Lung (tissue), 12 donors: ENCODE measurements around the gene AGMO. TPM values are rescaled to one million over a fixed set of nuclear protein-coding genes. Genes with fewer than 3 reads are reported as not detected.

ENCODE experiments used
- ATAC-seq: fragments of 200-7000 bp; cut with Tn5 transposase; one replicate; pipeline ENCODE4 v1.9.1; 2020; ENCODE audit warnings: moderate number of reproducible peaks; ENCODE audit not compliant: insufficient read depth, low FRiP score
- DNase-seq, 3 donors: peaks; one replicate each; pipeline ENCODE4 v3.0.0-alpha.2; 2013 to 2017
- H3K27ac ChIP-seq, 2 donors: one replicate each; pipeline ENCODE4 v1.5.1; 2013; ENCODE audit warnings: mild to moderate bottlenecking in 2 of 2, moderate library complexity in 2 of 2, control low read depth in 1 of 2, inconsistent platforms in 1 of 2, low read depth in 1 of 2, low read length in 1 of 2
- H3K27me3 ChIP-seq, 3 donors: one replicate each; pipeline ENCODE4 v1.5.1; 2013; ENCODE audit warnings: low read length in 2 of 3; ENCODE audit not compliant: control insufficient read depth in 3 of 3, insufficient read depth in 3 of 3
- H3K36me3 ChIP-seq, 4 donors: one replicate each; pipeline ENCODE4 v1.5.1; 2013; ENCODE audit warnings: low read length in 4 of 4, mild to moderate bottlenecking in 1 of 4, moderate library complexity in 1 of 4; ENCODE audit not compliant: control insufficient read depth in 4 of 4, insufficient read depth in 4 of 4
- H3K4me1 ChIP-seq, 5 donors: one replicate each; pipeline ENCODE4 v1.5.1; 2013; ENCODE audit warnings: low read length in 5 of 5, mild to moderate bottlenecking in 2 of 5, moderate library complexity in 1 of 5; ENCODE audit not compliant: control insufficient read depth in 5 of 5, insufficient read depth in 5 of 5
- H3K4me3 ChIP-seq: one replicate; pipeline ENCODE4 v1.5.1; 2013; ENCODE audit warnings: mild to moderate bottlenecking, control low read depth, moderate library complexity
- H3K9ac ChIP-seq, 2 donors: one replicate each; pipeline ENCODE4 v1.5.1; 2013; ENCODE audit warnings: low read length in 2 of 2, control low read depth in 1 of 2; ENCODE audit not compliant: insufficient read depth in 1 of 2
- H3K9me3 ChIP-seq, 4 donors: one replicate each; pipeline ENCODE4 v1.5.1; 2013; ENCODE audit warnings: low read length in 3 of 4, mild to moderate bottlenecking in 1 of 4, moderate library complexity in 1 of 4; ENCODE audit not compliant: control insufficient read depth in 4 of 4, insufficient read depth in 3 of 4
- WGBS, 2 donors: extraction: QIAGEN DNeasy Blood & Tissue Kit; methylation state at CpG; one replicate each; pipeline ENCODE4 v1.1.7; 2013; 5-methylcytosine and 5-hydroxymethylcytosine counted together
- polyA plus RNA-seq, 2 donors: library from polyadenylated mRNA; stranded (reverse); fragments of 200-250 nt; gene quantifications; one replicate each; pipeline ENCODE4 v1.2.1, GENCODE V29; 2013
- total RNA-seq, 2 donors: library from RNA; depleted of rRNA in 1 of 2; stranded (reverse); fragments of >200 nt in 1 of 2; gene quantifications; one replicate each; pipeline ENCODE4 v1.2.1, GENCODE V29; 2014 to 2021
- TF ChIP-seq, protein P1 (sequence below): IDR thresholded peaks from 2 replicates; pipeline ENCODE4 v1.5.1; 2012; ENCODE audit warnings: mild to moderate bottlenecking; ENCODE audit errors: control extremely low read depth, extremely low read depth
- donor health status: control.
- donor health status: control.
- donor health status: Bipolar disorder and iron deficiency.
- donor health status: healthy.
- donor health status: DM: yes; HTN: yes; CAD: no.

AGMO gene
- total and polyA plus RNA-seq, 4 donors: 0.03 to 0.74 (median 0.11) TPM

DNA sequence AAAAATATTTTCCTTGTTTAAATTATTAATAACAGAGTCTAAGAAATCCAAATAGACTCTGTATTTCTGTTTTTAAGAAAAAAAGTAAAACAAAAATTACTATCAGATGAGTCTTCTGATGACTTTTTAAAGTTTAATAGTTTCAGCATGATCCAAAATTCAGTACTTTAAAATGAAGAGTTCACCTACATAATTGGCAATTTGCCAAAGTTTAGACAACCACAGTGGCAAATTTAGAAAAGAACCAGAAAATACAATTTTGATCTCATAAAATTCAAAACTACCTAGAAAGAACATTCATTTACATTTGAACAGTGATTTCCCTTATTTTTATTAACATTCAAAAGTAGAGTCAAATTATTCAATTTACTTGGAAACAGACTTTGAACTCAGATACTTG is 56.1 kb downstream of the AGMO start:
- no peak overlapping the region for H3K9ac ChIP-seq
- no peaks in the 10 kb centered on the region for H3K27me3 ChIP-seq
- DNase-seq: no peak
- H3K4me1 ChIP-seq: peaks cover 0 to 16% (median 0%) of the 10 kb centered on the region in 5 donors
- TF ChIP-seq, protein P1, sequence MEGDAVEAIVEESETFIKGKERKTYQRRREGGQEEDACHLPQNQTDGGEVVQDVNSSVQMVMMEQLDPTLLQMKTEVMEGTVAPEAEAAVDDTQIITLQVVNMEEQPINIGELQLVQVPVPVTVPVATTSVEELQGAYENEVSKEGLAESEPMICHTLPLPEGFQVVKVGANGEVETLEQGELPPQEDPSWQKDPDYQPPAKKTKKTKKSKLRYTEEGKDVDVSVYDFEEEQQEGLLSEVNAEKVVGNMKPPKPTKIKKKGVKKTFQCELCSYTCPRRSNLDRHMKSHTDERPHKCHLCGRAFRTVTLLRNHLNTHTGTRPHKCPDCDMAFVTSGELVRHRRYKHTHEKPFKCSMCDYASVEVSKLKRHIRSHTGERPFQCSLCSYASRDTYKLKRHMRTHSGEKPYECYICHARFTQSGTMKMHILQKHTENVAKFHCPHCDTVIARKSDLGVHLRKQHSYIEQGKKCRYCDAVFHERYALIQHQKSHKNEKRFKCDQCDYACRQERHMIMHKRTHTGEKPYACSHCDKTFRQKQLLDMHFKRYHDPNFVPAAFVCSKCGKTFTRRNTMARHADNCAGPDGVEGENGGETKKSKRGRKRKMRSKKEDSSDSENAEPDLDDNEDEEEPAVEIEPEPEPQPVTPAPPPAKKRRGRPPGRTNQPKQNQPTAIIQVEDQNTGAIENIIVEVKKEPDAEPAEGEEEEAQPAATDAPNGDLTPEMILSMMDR: no peak
- no peak overlapping the region for H3K4me3 ChIP-seq
- ATAC-seq: no peak
- H3K9me3 ChIP-seq: no peaks in the 10 kb centered on the region
- H3K27ac ChIP-seq: no peak overlapping the region
- no peaks in the 10 kb centered on the region for H3K36me3 ChIP-seq

GRCh38 chr7:15504351-15504750 is 57.5 kb downstream of the AGMO start:
- H3K27me3 ChIP-seq: no peaks in the 10 kb centered on the region
- H3K4me3 ChIP-seq: no peak overlapping the region
- no peak overlapping the region for H3K27ac ChIP-seq
- H3K4me1 ChIP-seq: peaks cover 0 to 16% (median 0%) of the 10 kb centered on the region in 5 donors
- H3K9me3 ChIP-seq: no peaks in the 10 kb centered on the region
- no peak overlapping the region for H3K9ac ChIP-seq
- ATAC-seq (no peak), DNase-seq (peak in 2 of 3 donors; percentile 72 to 76)
- 66 to 77% methylated on average over 4 of the region's 4 CpGs for WGBS, 2 donors
- TF ChIP-seq, protein P1: no peak
- no peaks in the 10 kb centered on the region for H3K36me3 ChIP-seq

GRCh38 chr7:15503603-15504290 is 58.1 kb downstream of the AGMO start:
- ATAC-seq (no peak), DNase-seq (peak in 2 of 3 donors; percentile 54 to 60)
- 90 to 93% methylated on average over 3 of the region's 3 CpGs for WGBS, 2 donors
- H3K36me3 ChIP-seq: no peaks in the 10 kb centered on the region
- H3K27me3 ChIP-seq: no peaks in the 10 kb centered on the region
- TF ChIP-seq, protein P1: no peak
- no peak overlapping the region for H3K27ac ChIP-seq
- H3K4me1 ChIP-seq: peaks cover 0 to 16% (median 0%) of the 10 kb centered on the region in 5 donors
- H3K9me3 ChIP-seq: no peaks in the 10 kb centered on the region
- H3K4me3 ChIP-seq: no peak overlapping the region
- no peak overlapping the region for H3K9ac ChIP-seq

DNA sequence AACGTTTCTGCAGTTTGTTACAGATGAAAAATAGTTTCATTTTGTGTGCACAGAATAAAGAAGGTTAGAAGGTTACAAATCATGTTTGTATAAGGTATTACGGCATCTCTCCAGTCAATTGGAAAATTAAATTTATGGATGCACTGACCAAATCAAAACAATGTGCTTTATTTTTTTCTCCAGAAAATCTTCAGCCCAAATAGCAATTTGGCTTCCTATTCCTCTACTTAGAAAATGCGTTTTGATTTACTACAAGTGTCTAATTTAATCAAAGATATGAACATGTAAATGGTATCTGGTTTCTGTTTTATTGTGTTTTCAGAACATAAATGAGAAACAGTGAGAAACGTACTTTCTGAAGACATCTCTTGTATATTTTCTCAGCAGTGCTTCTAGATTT is 63.4 kb downstream of the AGMO start:
- peaks cover 0 to 14% (median 0%) of the 10 kb centered on the region in 5 donors for H3K4me1 ChIP-seq
- no peaks in the 10 kb centered on the region for H3K9me3 ChIP-seq
- no peaks in the 10 kb centered on the region for H3K36me3 ChIP-seq
- TF ChIP-seq, protein P1: no peak
- ATAC-seq (no peak), DNase-seq (no peak)
- no peaks in the 10 kb centered on the region for H3K27me3 ChIP-seq
- H3K4me3 ChIP-seq: no peak overlapping the region
- no peak overlapping the region for H3K9ac ChIP-seq
- no peak overlapping the region for H3K27ac ChIP-seq
- WGBS, 2 donors: 76 to 80% methylated on average over 4 of the region's 4 CpGs
